CD14-positive monocyte (primary cell): ENCODE results near the gene MSLN. TPM values are rescaled to one million over a fixed set of nuclear protein-coding genes. Genes with fewer than 3 reads are reported as not detected.

Experiments
- DNase-seq, 3 donors: peaks; one replicate each; pipeline ENCODE4 v3.0.0-alpha.2; 2011 to 2022
- H2AFZ ChIP-seq: 2 replicates; pipeline ENCODE4 v1.6.0; 2012; ENCODE audit warnings: mild to moderate bottlenecking, low read depth, low read length, inconsistent platforms; ENCODE audit not compliant: insufficient read depth, poor library complexity, severe bottlenecking
- H3K27ac ChIP-seq, 2 donors: 1 replicate in 1 of 2; 2 replicates in 1 of 2; pipeline ENCODE4 v1.5.1; 2012 to 2013; ENCODE audit warnings: low read length in 2 of 2, control low read depth in 1 of 2, inconsistent platforms in 1 of 2, low read depth in 1 of 2, mild to moderate bottlenecking in 1 of 2
- H3K27me3 ChIP-seq, 2 donors: one replicate each; pipeline versions ENCODE4 v1.6.0 to v1.6.1; 2011 to 2013; ENCODE audit warnings: low read length in 2 of 2; ENCODE audit not compliant: control insufficient read depth in 2 of 2, insufficient read depth in 2 of 2
- H3K36me3 ChIP-seq, 2 donors: replicated peaks in 1 of 2; 1 replicate in 1 of 2; 2 replicates in 1 of 2; pipeline versions ENCODE4 v1.5.1 to v1.6.1; 2012 to 2013; ENCODE audit warnings: low read length in 2 of 2, control low read depth in 1 of 2, inconsistent platforms in 1 of 2, mild to moderate bottlenecking in 1 of 2; ENCODE audit not compliant: insufficient read depth in 2 of 2, control insufficient read depth in 1 of 2
- H3K4me1 ChIP-seq, 2 donors: 1 replicate in 1 of 2; 2 replicates in 1 of 2; pipeline versions ENCODE4 v1.5.1 to v1.6.1; 2012 to 2013; ENCODE audit warnings: low read length in 2 of 2, control low read depth in 1 of 2, inconsistent platforms in 1 of 2, mild to moderate bottlenecking in 1 of 2, moderate library complexity in 1 of 2; ENCODE audit not compliant: insufficient read depth in 2 of 2, control insufficient read depth in 1 of 2
- H3K4me2 ChIP-seq: replicated peaks from 2 replicates; pipeline ENCODE3; 2012; ENCODE audit warnings: low read length, moderate library complexity, mild to moderate bottlenecking; ENCODE audit not compliant: poor library complexity, severe bottlenecking; ENCODE audit errors: extremely low read depth
- H3K4me3 ChIP-seq, 3 experiments: fragments of 200-600 bp in 1 of 3; sonication (generic) in 1 of 3; replicated peaks in 1 of 3; 1 replicate in 2 of 3; 2 replicates in 1 of 3; pipeline ENCODE4 v1.5.1; 2011 to 2013; ENCODE audit warnings: low read length in 3 of 3, mild to moderate bottlenecking in 3 of 3, control low read depth in 2 of 3, low read depth in 2 of 3, inconsistent platforms in 1 of 3, moderate library complexity in 1 of 3
- H3K79me2 ChIP-seq: 2 replicates; pipeline ENCODE4 v1.6.0; 2012; ENCODE audit warnings: mild to moderate bottlenecking, control low read depth, inconsistent platforms, low read length, moderate library complexity; ENCODE audit not compliant: insufficient read depth
- H3K9ac ChIP-seq: 2 replicates; pipeline ENCODE4 v1.6.0; 2017; ENCODE audit warnings: low read length, mild to moderate bottlenecking; ENCODE audit not compliant: insufficient read depth, poor library complexity, severe bottlenecking
- H3K9me3 ChIP-seq, 2 donors: replicated peaks in 1 of 2; 1 replicate in 1 of 2; 2 replicates in 1 of 2; pipeline versions ENCODE4 v1.5.1 to v1.6.1; 2012 to 2013; ENCODE audit warnings: low read length in 2 of 2, control low read depth in 1 of 2; ENCODE audit not compliant: control insufficient read depth in 1 of 2, insufficient read depth in 1 of 2
- H4K20me1 ChIP-seq: 2 replicates; pipeline ENCODE4 v1.6.0; 2012; ENCODE audit warnings: mild to moderate bottlenecking, low read length, control low read depth, moderate library complexity; ENCODE audit not compliant: insufficient read depth
- H3K27ac Mint-ChIP-seq, 7 donors: one replicate each; pipeline ENCODE4 v1.8.0; 2020; ENCODE audit warnings: mild to moderate bottlenecking in 7 of 7, mixed read lengths in 7 of 7, moderate library complexity in 6 of 7, inconsistent platforms in 2 of 7
- H3K27me3 Mint-ChIP-seq, 3 donors: one replicate each; pipeline ENCODE4 v1.8.0; 2021 to 2022; ENCODE audit warnings: low read depth in 3 of 3, mild to moderate bottlenecking in 3 of 3, mixed read lengths in 3 of 3, moderate library complexity in 3 of 3, inconsistent platforms in 1 of 3
- H3K36me3 Mint-ChIP-seq, 2 donors: one replicate each; pipeline ENCODE4 v1.8.0; 2020; ENCODE audit warnings: mixed read lengths in 2 of 2, inconsistent platforms in 1 of 2, mild to moderate bottlenecking in 1 of 2
- H3K4me1 Mint-ChIP-seq: one replicate; pipeline ENCODE4 v1.8.0; 2020; ENCODE audit warnings: mild to moderate bottlenecking, mixed read lengths
- H3K4me3 Mint-ChIP-seq, 2 donors: one replicate each; pipeline ENCODE4 v1.8.0; 2020; ENCODE audit warnings: mild to moderate bottlenecking in 2 of 2, mixed read lengths in 2 of 2, moderate library complexity in 1 of 2
- H3K9me3 Mint-ChIP-seq, 7 donors: one replicate each; pipeline ENCODE4 v1.8.0; 2020 to 2022; ENCODE audit warnings: mixed read lengths in 7 of 7, mild to moderate bottlenecking in 6 of 7, moderate library complexity in 6 of 7, inconsistent platforms in 2 of 7
- CTCF ChIP-seq: fragments of 200-600 bp; IDR thresholded peaks from one replicate; pipeline ENCODE4 v1.8.0; 2022; ENCODE audit warnings: antibody characterized with exemption, mild to moderate bottlenecking
- WGBS: methylation state at CpG from one replicate; pipeline ENCODE4 v1.1.5; 2013; ENCODE audit warnings: missing lambda C conversion rate; ENCODE audit not compliant: insufficient coverage; 5-methylcytosine and 5-hydroxymethylcytosine counted together
- intact Hi-C, 2 donors: fragments of 100-400 bp; cut with micrococcal nuclease; formaldehyde crosslinking; loops; one replicate each; pipeline versions ENCODE4 v1.15.0 to v1.15.1; 2023
- polyA plus RNA-seq, 3 donors: library from polyadenylated mRNA; depleted of rRNA in 1 of 3; unstranded in 2 of 3; stranded (reverse) in 1 of 3; fragments of 300-500 nt in 2 of 3; fragments of >200 nt in 1 of 3; fragmentation: Illumina TruSeq in 2 of 3; gene quantifications; 1 replicate in 2 of 3; 2 replicates in 1 of 3; pipeline ENCODE4 v1.2.3, GENCODE V29; 2012 to 2021

Gene MSLN
- polyA plus RNA-seq, 3 donors: 0.07 to 0.29 TPM; not detected in 1

- no peaks in the 10 kb centered on the region for H4K20me1 ChIP-seq
- H3K36me3 Mint-ChIP-seq: peaks cover 4 to 24% of the 10 kb centered on the region in 2 donors
- WGBS: 96% methylated on average over 17 of the region's 22 CpGs
- H3K4me1 ChIP-seq: no peaks in the 10 kb centered on the region
- peaks cover 0 to 4% of the 10 kb centered on the region in 2 donors for H3K36me3 ChIP-seq
- no peak overlapping the region for H3K4me3 ChIP-seq
- no peak overlapping the region for H2AFZ ChIP-seq
- H3K4me2 ChIP-seq: no peak overlapping the region
- no peak overlapping the region for H3K27ac ChIP-seq
- no peak for TF ChIP-seq CTCF
- H3K9me3 Mint-ChIP-seq: peaks cover 0 to 5% (median 0%) of the 10 kb centered on the region in 7 donors
- H3K9ac ChIP-seq: no peak overlapping the region
- DNase-seq: no peak
- H3K9me3 ChIP-seq: no peaks in the 10 kb centered on the region
- H3K4me3 Mint-ChIP-seq: no peak overlapping the region
- H3K79me2 ChIP-seq: no peaks in the 10 kb centered on the region
- H3K27ac Mint-ChIP-seq: no peak overlapping the region
- H3K4me1 Mint-ChIP-seq: no peaks in the 10 kb centered on the region
- peaks cover 5 to 35% of the 10 kb centered on the region in 2 donors for H3K27me3 ChIP-seq
- peaks cover 25 to 44% (median 26%) of the 10 kb centered on the region in 3 donors for H3K27me3 Mint-ChIP-seq
- intact Hi-C loops: no loop called here
These were observed 37.2 kb downstream of the MSLN start for GRCh38 chr16:797686-798085.

GRCh38 chr16:798666-799065 is 38.1 kb downstream of the MSLN start:
- Histone ChIP-seq H3K36me3 (no peaks in the 10 kb centered on the region), H4K20me1 (no peaks in the 10 kb centered on the region), H3K4me3 (no peak overlapping the region), H3K9me3 (no peaks in the 10 kb centered on the region), H3K9ac (no peak overlapping the region), H3K27ac (no peak overlapping the region), H3K4me2 (no peak overlapping the region), H3K4me1 (no peaks in the 10 kb centered on the region), H3K79me2 (no peaks in the 10 kb centered on the region), H3K27me3 (peaks cover 5 to 35% of the 10 kb centered on the region in 2 donors), H2AFZ (no peak overlapping the region)
- Mint-ChIP-seq H3K4me3 (no peak overlapping the region), H3K4me1 (no peaks in the 10 kb centered on the region), H3K9me3 (peaks cover 0 to 5% (median 0%) of the 10 kb centered on the region in 7 donors), H3K27ac (no peak overlapping the region), H3K36me3 (peaks cover 4 to 22% of the 10 kb centered on the region in 2 donors), H3K27me3 (peaks cover 26 to 51% (median 27%) of the 10 kb centered on the region in 3 donors)
- 94% methylated on average over 19 of the region's 19 CpGs for WGBS
- no peak for TF ChIP-seq CTCF
- intact Hi-C loops: no loop called here
- DNase-seq: no peak
